GM19351 (cell line): ENCODE data around the gene TMEM132C.

Source experiments
- ATAC-seq: cut with Tn5 transposase; IDR thresholded peaks from one replicate; pipeline ENCODE4 v1.9.1; 2021; ENCODE audit warnings: mild to moderate bottlenecking, moderate library complexity; ENCODE audit not compliant: unreplicated experiment

Gene TMEM132C

GRCh38 chr12:128745772-128746689 lies 479.1 kb downstream of the TMEM132C start:
- ATAC-seq = no peak

GRCh38 chr12:128747441-128747840 lies 480.5 kb downstream of the TMEM132C start:
- no peak for ATAC-seq

- ATAC-seq = no peak
Observed at GRCh38 chr12:128752386-128752785, 485.4 kb downstream of the TMEM132C start.

- ATAC-seq = no peak
Observed at GRCh38 chr12:128753438-128753837, 486.5 kb downstream of the TMEM132C start.

- no peak for ATAC-seq
Observed at GRCh38 chr12:128754275-128754674, 487.3 kb downstream of the TMEM132C start.

- ATAC-seq = no peak
Observed at GRCh38 chr12:128755566-128755965, 488.6 kb downstream of the TMEM132C start.
